Stimulated activated CD8-positive, alpha-beta memory T cell treated with anti-CD3 and anti-CD28 coated beads, Interleukin-4, amount 100 ng/mL, for 24 hours (primary cell): Measurements from ENCODE around the gene UNCX.
"Not testable (repeated sequence)": the region's sequence is repeated elsewhere in the genome, so short reads cannot be mapped to it uniquely, and the experiment has no call there.

ENCODE experiments used
- DNase-seq: peaks from one replicate; pipeline ENCODE4 v3.0.0-alpha.2; 2020; ENCODE audit warnings: low read depth

The UNCX gene

GRCh38 chr7:1257863-1258262 lies 25.2 kb downstream of the UNCX start:
- DNase-seq, result no peak

GRCh38 chr7:1259621-1260243 lies 27.1 kb downstream of the UNCX start:
- DNase-seq, result no peak

- no peak for DNase-seq
Measured at GRCh38 chr7:1260244-1260635, 27.6 kb downstream of the UNCX start.

GRCh38 chr7:1261036-1261435 lies 28.4 kb downstream of the UNCX start:
- DNase-seq, result not testable (repeated sequence)

- no peak for DNase-seq
Measured at GRCh38 chr7:1262441-1262840, 29.8 kb downstream of the UNCX start.

- DNase-seq, result no peak
Measured at GRCh38 chr7:1263391-1263951, 30.8 kb downstream of the UNCX start.

- no peak for DNase-seq
Measured at GRCh38 chr7:1264345-1265280, 31.9 kb downstream of the UNCX start.

- DNase-seq, result no peak
Measured at GRCh38 chr7:1267016-1267900, 34.6 kb downstream of the UNCX start.

GRCh38 chr7:1268076-1268815 lies 35.6 kb downstream of the UNCX start:
- no peak for DNase-seq

- DNase-seq, result no peak
Measured at GRCh38 chr7:1268866-1269265, 36.2 kb downstream of the UNCX start.

GRCh38 chr7:1269336-1269890 lies 36.7 kb downstream of the UNCX start:
- DNase-seq, result no peak

- no peak for DNase-seq
Measured at GRCh38 chr7:1270181-1270580, 37.5 kb downstream of the UNCX start.

- DNase-seq, result no peak
Measured at GRCh38 chr7:1271046-1271445, 38.4 kb downstream of the UNCX start.

GRCh38 chr7:1271656-1272055 lies 39.0 kb downstream of the UNCX start:
- DNase-seq, result no peak

GRCh38 chr7:1272136-1272535 lies 39.5 kb downstream of the UNCX start:
- DNase-seq, result not testable (repeated sequence)

GRCh38 chr7:1274121-1274875 lies 41.6 kb downstream of the UNCX start:
- no peak for DNase-seq

GRCh38 chr7:1274876-1275375 lies 42.3 kb downstream of the UNCX start:
- no peak for DNase-seq

- no peak for DNase-seq
Measured at GRCh38 chr7:1275451-1276381, 43.0 kb downstream of the UNCX start.

GRCh38 chr7:1276626-1277175 lies 44.0 kb downstream of the UNCX start:
- DNase-seq, result no peak
